ENCODE results near the gene NDUFAF3.

DNA sequence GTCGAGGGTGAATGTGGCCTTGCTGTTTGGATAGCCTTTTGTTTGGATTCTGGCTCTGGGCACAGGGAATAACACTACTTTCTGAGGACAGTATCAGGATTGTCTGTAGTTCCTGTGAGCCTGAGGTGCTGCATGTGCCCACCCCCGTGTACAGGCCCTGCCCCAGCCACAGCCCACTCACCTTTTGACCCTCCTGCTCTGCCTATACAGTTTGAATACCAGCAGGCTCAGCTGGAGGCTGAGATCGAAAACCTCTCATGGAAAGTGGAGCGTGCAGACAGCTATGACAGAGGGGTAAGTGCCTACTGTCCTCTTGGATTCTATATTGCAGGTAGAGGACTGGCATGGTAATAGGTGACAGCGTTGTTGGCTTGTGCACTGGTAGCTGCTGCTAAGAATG, 39.2 kb upstream of the NDUFAF3 start:
- TF ChIP-seq, protein P1, sequence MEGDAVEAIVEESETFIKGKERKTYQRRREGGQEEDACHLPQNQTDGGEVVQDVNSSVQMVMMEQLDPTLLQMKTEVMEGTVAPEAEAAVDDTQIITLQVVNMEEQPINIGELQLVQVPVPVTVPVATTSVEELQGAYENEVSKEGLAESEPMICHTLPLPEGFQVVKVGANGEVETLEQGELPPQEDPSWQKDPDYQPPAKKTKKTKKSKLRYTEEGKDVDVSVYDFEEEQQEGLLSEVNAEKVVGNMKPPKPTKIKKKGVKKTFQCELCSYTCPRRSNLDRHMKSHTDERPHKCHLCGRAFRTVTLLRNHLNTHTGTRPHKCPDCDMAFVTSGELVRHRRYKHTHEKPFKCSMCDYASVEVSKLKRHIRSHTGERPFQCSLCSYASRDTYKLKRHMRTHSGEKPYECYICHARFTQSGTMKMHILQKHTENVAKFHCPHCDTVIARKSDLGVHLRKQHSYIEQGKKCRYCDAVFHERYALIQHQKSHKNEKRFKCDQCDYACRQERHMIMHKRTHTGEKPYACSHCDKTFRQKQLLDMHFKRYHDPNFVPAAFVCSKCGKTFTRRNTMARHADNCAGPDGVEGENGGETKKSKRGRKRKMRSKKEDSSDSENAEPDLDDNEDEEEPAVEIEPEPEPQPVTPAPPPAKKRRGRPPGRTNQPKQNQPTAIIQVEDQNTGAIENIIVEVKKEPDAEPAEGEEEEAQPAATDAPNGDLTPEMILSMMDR (IDR thresholded peaks at IDR 0.05) = no peak
- TF ChIP-seq POLR2A (IDR thresholded peaks at IDR 0.05) = no peak

Data from tibial nerve (tissue), 3 donors.